Endodermal cell (in vitro differentiated cells): ENCODE measurements around the gene TRMT5. TPM values are rescaled to one million over a fixed set of nuclear protein-coding genes. Genes with fewer than 3 reads are reported as not detected.

Experiments used
- DNase-seq: peaks from one replicate; pipeline ENCODE4 v3.0.0-alpha.2; 2017
- H3K27ac ChIP-seq: 2 replicates; pipeline ENCODE4 v1.5.1; 2013; ENCODE audit warnings: mild to moderate bottlenecking, low read depth, low read length, moderate library complexity
- H3K27me3 ChIP-seq: 2 replicates; pipeline ENCODE4 v1.6.1; 2013; ENCODE audit warnings: mild to moderate bottlenecking, low read length, moderate library complexity; ENCODE audit not compliant: insufficient read depth, control insufficient read depth, poor library complexity, severe bottlenecking
- H3K36me3 ChIP-seq: 2 replicates; pipeline ENCODE4 v1.7.0; 2013; ENCODE audit warnings: mild to moderate bottlenecking, low read length, moderate library complexity; ENCODE audit not compliant: control insufficient read depth, insufficient read depth
- H3K4me1 ChIP-seq: one replicate; pipeline ENCODE4 v1.7.0; 2013; ENCODE audit warnings: low read length; ENCODE audit not compliant: control insufficient read depth, insufficient read depth
- H3K4me3 ChIP-seq: 2 replicates; pipeline ENCODE4 v1.5.1; 2013; ENCODE audit warnings: mild to moderate bottlenecking, low read length, moderate library complexity
- H3K9ac ChIP-seq: 2 replicates; pipeline ENCODE4 v1.6.1; 2013; ENCODE audit warnings: mild to moderate bottlenecking, low read length, moderate library complexity; ENCODE audit not compliant: poor library complexity, severe bottlenecking; ENCODE audit errors: extremely low read depth
- H3K9me3 ChIP-seq: 2 replicates; pipeline ENCODE4 v1.6.1; 2013; ENCODE audit warnings: mild to moderate bottlenecking, low read length, moderate library complexity; ENCODE audit not compliant: control insufficient read depth
- H3K27ac Mint-ChIP-seq: 2 replicates; pipeline ENCODE4 v1.8.0; 2020; ENCODE audit warnings: mixed read lengths
- H3K27me3 Mint-ChIP-seq: 2 replicates; pipeline ENCODE4 v1.8.0; 2021; ENCODE audit warnings: mild to moderate bottlenecking, mixed read lengths; ENCODE audit not compliant: insufficient read depth
- H3K36me3 Mint-ChIP-seq: 2 replicates; pipeline ENCODE4 v1.8.0; 2020; ENCODE audit warnings: low read depth, mixed read lengths
- H3K4me1 Mint-ChIP-seq: 2 replicates; pipeline ENCODE4 v1.8.0; 2020; ENCODE audit warnings: mixed read lengths
- H3K4me3 Mint-ChIP-seq: 2 replicates; pipeline ENCODE4 v1.8.0; 2020; ENCODE audit warnings: mild to moderate bottlenecking, moderate library complexity, mixed read lengths
- H3K9me3 Mint-ChIP-seq: 2 replicates; pipeline ENCODE4 v1.8.0; 2020; ENCODE audit warnings: mild to moderate bottlenecking, mixed read lengths
- CTCF ChIP-seq: fragments of 200-600 bp; sonication (generic); conservative IDR thresholded peaks from 2 replicates; pipeline ENCODE4 v1.5.0; 2021; ENCODE audit warnings: antibody characterized with exemption, mild to moderate bottlenecking
- WGBS, 2 experiments: methylation state at CpG; one replicate each; pipeline versions ENCODE4 v1.1.5 to v1.1.7; 2013; ENCODE audit warnings: missing lambda C conversion rate in 2 of 2, mixed read lengths in 1 of 2; ENCODE audit not compliant: insufficient coverage in 1 of 2, insufficient read length in 1 of 2; 5-methylcytosine and 5-hydroxymethylcytosine counted together
- total RNA-seq, 2 donors: library from RNA; stranded (reverse); fragmentation: NEBNext Ultra II Directional in 1 of 2; extraction: Animal tissue kit (Norgen Biotek cat#: 25700) in 1 of 2; gene quantifications; 2 replicates in 1 of 2; 3 replicates in 1 of 2; pipeline ENCODE4 v1.2.1, GENCODE V29; 2021

TRMT5 gene
- total RNA-seq, 2 donors from 2014 or later = 18.4 to 19.8 TPM

GRCh38 chr14:60944204-60944603 is 36.7 kb downstream of the TRMT5 start:
- Mint-ChIP-seq H3K36me3 (no peaks in the 10 kb centered on the region), H3K27ac (peak overlapping the region; percentile 62), H3K4me1 (peaks cover 10% of the 10 kb centered on the region), H3K4me3 (no peak overlapping the region), H3K9me3 (no peaks in the 10 kb centered on the region), H3K27me3 (no peaks in the 10 kb centered on the region)
- H3K9me3 ChIP-seq = no peaks in the 10 kb centered on the region
- no peak for DNase-seq
- no peaks in the 10 kb centered on the region for H3K27me3 ChIP-seq
- no peak overlapping the region for H3K4me3 ChIP-seq
- no peaks in the 10 kb centered on the region for H3K4me1 ChIP-seq
- no peak overlapping the region for H3K27ac ChIP-seq
- no peaks in the 10 kb centered on the region for H3K36me3 ChIP-seq
- H3K9ac ChIP-seq = no peak overlapping the region
- WGBS, 2 experiments = 77% methylated on average over 3 of the region's 4 CpGs; no CpG with 5 or more reads in 1 of the 2 experiments
- TF ChIP-seq CTCF = no peak

- Mint-ChIP-seq H3K36me3 (no peaks in the 10 kb centered on the region), H3K9me3 (no peaks in the 10 kb centered on the region)
Observed at GRCh38 chr14:60943637-60944032, 37.2 kb downstream of the TRMT5 start.

GRCh38 chr14:60935319-60935718 is 45.6 kb downstream of the TRMT5 start:
- H3K27me3 ChIP-seq = no peaks in the 10 kb centered on the region
- Mint-ChIP-seq H3K36me3 (no peaks in the 10 kb centered on the region), H3K9me3 (peaks cover 2% of the 10 kb centered on the region), H3K4me1 (peaks cover 12% of the 10 kb centered on the region), H3K27ac (no peak overlapping the region), H3K4me3 (no peak overlapping the region), H3K27me3 (no peaks in the 10 kb centered on the region)
- peaks cover 3% of the 10 kb centered on the region for H3K4me1 ChIP-seq
- no peaks in the 10 kb centered on the region for H3K36me3 ChIP-seq
- no peak for DNase-seq
- H3K27ac ChIP-seq = no peak overlapping the region
- no peak overlapping the region for H3K4me3 ChIP-seq
- TF ChIP-seq CTCF = no peak
- H3K9me3 ChIP-seq = no peaks in the 10 kb centered on the region
- H3K9ac ChIP-seq = no peak overlapping the region

More at GRCh38 chr14:60943637-60944032, 37.2 kb downstream of the TRMT5 start:
- Mint-ChIP-seq H3K27ac (no peak overlapping the region), H3K4me3 (no peak overlapping the region), H3K4me1 (peaks cover 10% of the 10 kb centered on the region), H3K27me3 (no peaks in the 10 kb centered on the region)
- H3K4me3 ChIP-seq = no peak overlapping the region
- no peaks in the 10 kb centered on the region for H3K27me3 ChIP-seq
- no peaks in the 10 kb centered on the region for H3K9me3 ChIP-seq
- DNase-seq = no peak
- TF ChIP-seq CTCF = no peak
- H3K9ac ChIP-seq = no peak overlapping the region
- WGBS, 2 experiments = 100% methylated on average over 1 of the region's 1 CpG; no CpG with 5 or more reads in 1 of the 2 experiments
- H3K27ac ChIP-seq = no peak overlapping the region
- H3K36me3 ChIP-seq = no peaks in the 10 kb centered on the region
- no peaks in the 10 kb centered on the region for H3K4me1 ChIP-seq
